HepG2 (cell line): ENCODE measurements around the gene RWDD2A. TPM values are rescaled to one million over a fixed set of nuclear protein-coding genes. Genes with fewer than 3 reads are reported as not detected.
A peak's percentile ranks its signal among the peaks of the same experiment; 100 is the strongest.

Source experiments
- ATAC-seq: fragments of 200-7000 bp; cut with Tn5 transposase; 3 replicates; pipeline ENCODE4 v1.9.1; 2020; ENCODE audit warnings: mild to moderate bottlenecking, moderate library complexity
- BruUV-seq: library from RNA; stranded (reverse); fragments of 400-500 nt; replicated peaks from 2 replicates; lab custom pipeline; 2021; lab: Mats Ljungman, UMichigan
- CTCF ChIA-PET: fragments of 300-600 bp; formaldehyde crosslinking; extraction: SDS; loops from one replicate; lab custom pipeline; 2021; ENCODE audit warnings: low total read pairs, inconsistent platforms, low intra/inter-chr PET ratio; lab: Yijun Ruan, JAX
- POLR2A ChIA-PET: fragments of 350-600 bp; sonication (Branson Sonifier 250); formaldehyde crosslinking; loops from one replicate; lab custom pipeline; 2020; ENCODE audit warnings: antibody characterized with exemption, inconsistent platforms; lab: Yijun Ruan, JAX
- DNase-seq: peaks from one replicate; pipeline ENCODE4 v3.0.0-alpha.2; 2015; ENCODE audit warnings: low spot score
- FAIRE-seq: peaks from 3 replicates; lab custom pipeline; 2011; peaks lifted over from hg19 to GRCh38; lab: Jason Lieb, UNC
- H2AFZ ChIP-seq: one replicate; pipeline ENCODE4 v1.6.1; 2011; ENCODE audit warnings: low read length, inconsistent platforms
- H3K27ac ChIP-seq: fragments of 300-600 bp; 3 replicates; pipeline ENCODE4 v1.8.0; 2011; ENCODE audit warnings: mixed run types, mild to moderate bottlenecking, mixed read lengths, low read length, inconsistent platforms; ENCODE audit not compliant: insufficient read depth; ENCODE audit errors: extremely low read length
- H3K27me3 ChIP-seq, 2 experiments: fragments of 200-600 bp in 1 of 2; 2 replicates in 1 of 2; 3 replicates in 1 of 2; pipeline versions ENCODE4 v1.6.0 to v1.8.0; 2011; ENCODE audit warnings: low read length in 2 of 2, mild to moderate bottlenecking in 2 of 2, moderate library complexity in 2 of 2, inconsistent platforms in 1 of 2; ENCODE audit not compliant: insufficient read depth in 2 of 2, control insufficient read depth in 1 of 2
- H3K36me3 ChIP-seq, 2 experiments: fragments of 200-600 bp in 1 of 2; replicated peaks in 1 of 2; 2 replicates in 1 of 2; 3 replicates in 1 of 2; pipeline versions ENCODE4 v1.5.1 to v1.8.0; 2011; ENCODE audit warnings: low read length in 2 of 2, inconsistent platforms in 1 of 2; ENCODE audit not compliant: insufficient read depth in 2 of 2, control insufficient read depth in 1 of 2
- H3K4me1 ChIP-seq: 2 replicates; pipeline ENCODE4 v1.5.1; 2012; ENCODE audit warnings: low read length, inconsistent platforms; ENCODE audit not compliant: insufficient read depth
- H3K4me2 ChIP-seq: 2 replicates; pipeline ENCODE4 v1.6.0; 2011; ENCODE audit warnings: low read depth, low read length, inconsistent platforms
- H3K4me3 ChIP-seq, 3 experiments: fragments of 200-600 bp in 1 of 3; sonication (generic), shearing (Covaris generic) in 1 of 3; replicated peaks in 1 of 3; 2 replicates each; pipeline ENCODE4 v1.5.1; 2011 to 2016; ENCODE audit warnings: low read length in 3 of 3, inconsistent platforms in 2 of 3, low read depth in 2 of 3, mild to moderate bottlenecking in 2 of 3, control low read depth in 1 of 3, mixed read lengths in 1 of 3; ENCODE audit not compliant: insufficient read depth in 1 of 3
- H3K79me2 ChIP-seq: one replicate; pipeline ENCODE4 v1.6.1; 2011; ENCODE audit warnings: low read length, inconsistent platforms; ENCODE audit not compliant: insufficient read depth
- H3K9ac ChIP-seq: 2 replicates; pipeline ENCODE4 v1.6.0; 2011; ENCODE audit warnings: mild to moderate bottlenecking, low read depth, low read length, inconsistent platforms; ENCODE audit not compliant: insufficient read depth
- H3K9me3 ChIP-seq: 2 replicates; pipeline ENCODE4 v1.5.1; 2012; ENCODE audit warnings: mild to moderate bottlenecking, low read length
- H4K20me1 ChIP-seq: 2 replicates; pipeline ENCODE4 v1.6.0; 2011; ENCODE audit warnings: inconsistent platforms, mild to moderate bottlenecking, low read length, moderate library complexity; ENCODE audit not compliant: insufficient read depth
- CTCF ChIP-seq: sonication (generic); formaldehyde crosslinking; IDR thresholded peaks from 2 replicates; pipeline ENCODE4 v1.5.0; 2020; ENCODE audit warnings: mild to moderate bottlenecking, missing genetic modification reagents, moderate library complexity
- FOXM1 ChIP-seq: sonication (generic); formaldehyde crosslinking; IDR thresholded peaks from 2 replicates; pipeline ENCODE4 v1.5.0; 2020; ENCODE audit warnings: missing genetic modification reagents
- GFI1 ChIP-seq: sonication (generic); formaldehyde crosslinking; IDR thresholded peaks from 2 replicates; pipeline ENCODE4 v1.5.0; 2020; ENCODE audit warnings: missing genetic modification reagents, mild to moderate bottlenecking, borderline replicate concordance
- HMGXB4 ChIP-seq, 2 experiments: sonication (generic) in 1 of 2; formaldehyde crosslinking in 1 of 2; IDR thresholded peaks; 2 replicates each; pipeline versions ENCODE4 v1.4.0 to v1.6.1; 2018 to 2020; ENCODE audit warnings: missing genetic modification reagents in 2 of 2, borderline replicate concordance in 1 of 2, low read depth in 1 of 2, mild to moderate bottlenecking in 1 of 2, missing biosample characterization in 1 of 2
- IRF9 ChIP-seq: sonication (generic); formaldehyde crosslinking; IDR thresholded peaks from 2 replicates; pipeline ENCODE4 v1.8.0; 2022; ENCODE audit warnings: missing genetic modification reagents, mild to moderate bottlenecking, borderline replicate concordance
- MIER2 ChIP-seq: IDR thresholded peaks from 2 replicates; pipeline ENCODE4 v1.6.1; 2016; ENCODE audit warnings: missing biosample characterization, missing genetic modification reagents
- MIXL1 ChIP-seq: IDR thresholded peaks from 2 replicates; pipeline ENCODE4 v1.6.1; 2016
- MXD3 ChIP-seq: IDR thresholded peaks from 2 replicates; pipeline ENCODE4 v1.6.1; 2016; ENCODE audit warnings: mild to moderate bottlenecking, missing biosample characterization, missing genetic modification reagents
- MXI1 ChIP-seq: IDR thresholded peaks from 3 replicates; pipeline ENCODE4 v1.6.1; 2012; ENCODE audit warnings: low read depth, low read length, inconsistent platforms, borderline replicate concordance
- NR2C2 ChIP-seq: sonication (generic); formaldehyde crosslinking; IDR thresholded peaks from 2 replicates; pipeline ENCODE4 v1.4.0; 2020; ENCODE audit warnings: missing genetic modification reagents, mild to moderate bottlenecking, moderate library complexity, borderline replicate concordance
- PAF1 ChIP-seq: IDR thresholded peaks from 2 replicates; pipeline ENCODE4 v1.6.1; 2016; ENCODE audit warnings: missing genetic modification reagents, missing compliant biosample characterization
- PCBP1 ChIP-seq: fragments of 200-400 bp; formaldehyde crosslinking; IDR thresholded peaks from 2 replicates; pipeline ENCODE4 v1.6.1; 2017; ENCODE audit warnings: mild to moderate bottlenecking, low read depth, low read length, borderline replicate concordance
- RAD21 ChIP-seq: fragments of 450-650 bp; formaldehyde crosslinking; IDR thresholded peaks from 2 replicates; pipeline ENCODE4 v1.5.0; 2020; ENCODE audit warnings: mild to moderate bottlenecking
- SCMH1 ChIP-seq: sonication (generic); formaldehyde crosslinking; IDR thresholded peaks from 2 replicates; pipeline ENCODE4 v1.9.0; 2021; ENCODE audit warnings: missing genetic modification reagents, mild to moderate bottlenecking, borderline replicate concordance
- SMC3 ChIP-seq: IDR thresholded peaks from 2 replicates; pipeline ENCODE4 v1.6.1; 2011; ENCODE audit warnings: low read length, improper control_type of control experiment
- SOX13 ChIP-seq, 3 experiments: fragments of 450-650 bp in 1 of 3; sonication (generic) in 1 of 3; formaldehyde crosslinking in 1 of 3; IDR thresholded peaks in 2 of 3; conservative IDR thresholded peaks in 1 of 3; 2 replicates each; pipeline versions ENCODE4 v1.5.0 to v1.6.1; 2016 to 2020; ENCODE audit warnings: antibody characterized with exemption in 1 of 3, mild to moderate bottlenecking in 1 of 3, missing compliant biosample characterization in 1 of 3, missing genetic modification reagents in 1 of 3, moderate library complexity in 1 of 3
- ZNF251 ChIP-seq: sonication (generic); formaldehyde crosslinking; IDR thresholded peaks from 2 replicates; pipeline ENCODE4 v1.9.0; 2021; ENCODE audit warnings: mild to moderate bottlenecking, missing genetic modification reagents
- ZNF33B ChIP-seq: sonication (generic); formaldehyde crosslinking; IDR thresholded peaks from 2 replicates; pipeline ENCODE4 v1.5.1; 2020; ENCODE audit warnings: mild to moderate bottlenecking, missing genetic modification reagents
- ZNF709 ChIP-seq: sonication (generic); formaldehyde crosslinking; IDR thresholded peaks from 2 replicates; pipeline ENCODE4 v1.5.0; 2020; ENCODE audit warnings: mild to moderate bottlenecking, missing genetic modification reagents
- ZSCAN31 ChIP-seq: sonication (generic); formaldehyde crosslinking; IDR thresholded peaks from 2 replicates; pipeline ENCODE4 v1.5.0; 2020; ENCODE audit warnings: low read depth, mild to moderate bottlenecking, missing genetic modification reagents
- WGBS: methylation state at CpG from one replicate; pipeline ENCODE4 v1.1.6; 2017; ENCODE audit warnings: low lambda C conversion rate; 5-methylcytosine and 5-hydroxymethylcytosine counted together
- in situ Hi-C: cut with HindIII; loops from 2 replicates; pipeline ENCODE4 v1.10.0; 2017; ENCODE audit warnings: low pct_unique_long_range_greater_than_20kb; ENCODE audit not compliant: extremely low pct_ligation_motif_present
- intact Hi-C: fragments of 100-400 bp; cut with micrococcal nuclease; formaldehyde crosslinking; loops from one replicate; pipeline ENCODE4 v1.10.0; 2022; ENCODE audit not compliant: unreplicated experiment
- polyA plus RNA-seq, 8 experiments: library from polyadenylated mRNA; depleted of rRNA in 3 of 8; stranded (reverse) in 7 of 8; unstranded in 1 of 8; fragments of >200 nt; fragmentation: Illumina TruSeq in 4 of 8; extraction: Trizol in 4 of 8; gene quantifications; 2 replicates each; pipeline versions ENCODE4 v1.2.1 to v1.2.3, GENCODE V29; 2011 to 2016; ENCODE audit warnings: low read depth in 4 of 8, missing spikeins in 1 of 8, mixed read lengths in 1 of 8; ENCODE audit not compliant: insufficient read depth in 1 of 8
- total RNA-seq, 5 experiments: library from RNA; depleted of rRNA; stranded (reverse); fragments of >200 nt; fragmentation: Illumina TruSeq; extraction: Trizol; gene quantifications; 2 replicates each; pipeline ENCODE4 v1.2.3, GENCODE V29; 2016; ENCODE audit warnings: low read depth in 1 of 5

RWDD2A gene
- total and polyA plus RNA-seq, 2 of the 13 experiments (the other 11 are each of a cell fraction or from before 2014, with no cell fraction given): 5.3 to 8.1 TPM

- in situ Hi-C loops (loop anchor here (5.0 kb wide), 1 partner anchor 290 kb away; the partner anchor contains the start of gene PRSS35), intact Hi-C loops (loop anchor here (1.0 kb wide), 2 partner anchors 289 to 293 kb away; no protein-coding TSS in a partner anchor)
- FAIRE-seq: peak; percentile 40
- no peaks in the 10 kb centered on the region for H3K79me2 ChIP-seq
- peak; percentile 34 for DNase-seq
- H3K4me1 ChIP-seq: no peaks in the 10 kb centered on the region
- no peak overlapping the region for H3K4me2 ChIP-seq
- H3K4me3 ChIP-seq: no peak overlapping the region
- 3% methylated on average over 3 of the region's 3 CpGs for WGBS
- H3K27ac ChIP-seq: no peak overlapping the region
- ChIA-PET CTCF (interaction anchor here (0.7 to 2.7 kb wide), 4 partner anchors 287 to 315 kb away, joined by 3 to 14 read pairs (median 8); partner anchors contain the start of gene PRSS35), POLR2A (no interaction called here)
- H3K36me3 ChIP-seq: no peaks in the 10 kb centered on the region
- H4K20me1 ChIP-seq: no peaks in the 10 kb centered on the region
- no peak overlapping the region for H2AFZ ChIP-seq
- ATAC-seq: no peak
- no peaks in the 10 kb centered on the region; a peak in 1 of 5 replicates for H3K27me3 ChIP-seq
- no peaks in the 10 kb centered on the region for H3K9me3 ChIP-seq
- BruUV-seq: no TSS peak
- H3K9ac ChIP-seq: no peak overlapping the region
- TF ChIP-seq ZNF33B (CRISPR knock-in tag) (no peak), PAF1 (CRISPR knock-in tag) (no peak), IRF9 (CRISPR knock-in tag) (no peak), PCBP1 (no peak), SOX13 (IDR thresholded peaks at IDR 0.05) (no peak), SOX13 (CRISPR knock-in tag; conservative IDR thresholded peaks at IDR 0.05 in 1 of 2, IDR thresholded peaks at IDR 0.05 in 1 of 2) (no peak), MXI1 (no peak), SMC3 (peak; percentile 33; the same call in 1 of the 2 replicates), SCMH1 (CRISPR knock-in tag) (no peak), MXD3 (CRISPR knock-in tag) (no peak), MIXL1 (CRISPR knock-in tag) (no peak), CTCF (CRISPR knock-in tag) (peak; percentile 50), GFI1 (CRISPR knock-in tag) (no peak), ZSCAN31 (CRISPR knock-in tag) (no peak), MIER2 (CRISPR knock-in tag) (no peak), ZNF251 (CRISPR knock-in tag) (no peak), NR2C2 (CRISPR knock-in tag) (no peak), FOXM1 (CRISPR knock-in tag) (no peak), HMGXB4 (CRISPR knock-in tag; IDR thresholded peaks at IDR 0.05; ENCODE audit: borderline replicate concordance in 1 of 2, low read depth in 1 of 2) (no peak), ZNF709 (no peak), RAD21 (CRISPR knock-in tag) (0 out of 2 replicates have a peak, but pooled peaks have one; percentile 19)
These were observed 28.8 kb downstream of the RWDD2A start for GRCh38 chr6:83221889-83222479.
